ENCODE results near the gene CIB4.

DNA sequence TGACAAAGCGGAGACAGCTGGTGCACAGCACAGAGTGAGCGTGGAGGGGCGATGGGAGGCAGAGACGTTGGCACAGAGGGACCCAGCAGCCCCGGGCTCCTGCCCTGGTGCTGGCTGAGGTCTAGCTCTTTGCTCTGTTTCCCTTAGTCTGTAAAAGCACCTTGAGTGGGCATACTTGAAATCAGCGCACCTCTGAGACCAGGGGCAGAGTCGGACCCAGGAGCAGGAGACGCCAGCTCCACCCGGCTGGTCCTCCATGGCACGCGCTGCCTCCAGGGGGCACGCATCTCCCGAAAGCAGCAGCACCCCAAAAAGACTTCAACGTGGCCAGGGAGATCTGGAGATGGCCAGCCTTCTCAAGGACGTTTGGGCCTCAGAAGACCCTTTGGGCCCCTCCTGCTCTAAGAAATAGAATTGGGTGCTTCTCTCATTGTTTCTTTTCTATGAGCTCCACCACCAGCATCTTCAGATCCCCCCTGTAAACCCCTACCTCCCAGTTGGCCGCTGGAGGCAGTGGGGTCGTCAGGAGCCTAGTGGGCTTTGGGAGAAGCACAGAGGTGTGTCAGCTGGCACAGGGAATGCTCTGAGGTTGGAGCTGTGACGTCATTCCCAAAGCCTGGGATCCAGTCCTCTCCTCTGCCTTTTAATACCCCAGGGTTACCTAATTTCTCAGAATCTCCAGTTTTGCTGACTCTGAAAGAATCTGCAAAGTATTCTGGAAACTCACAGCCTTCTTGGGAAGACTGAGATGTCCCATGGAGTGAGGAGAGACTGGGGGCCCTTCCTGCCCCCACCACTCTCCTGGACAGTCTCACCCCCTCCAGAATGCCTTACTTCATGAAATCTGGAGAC, 58.9 kb downstream of the CIB4 start:
- TF ChIP-seq, protein P1, sequence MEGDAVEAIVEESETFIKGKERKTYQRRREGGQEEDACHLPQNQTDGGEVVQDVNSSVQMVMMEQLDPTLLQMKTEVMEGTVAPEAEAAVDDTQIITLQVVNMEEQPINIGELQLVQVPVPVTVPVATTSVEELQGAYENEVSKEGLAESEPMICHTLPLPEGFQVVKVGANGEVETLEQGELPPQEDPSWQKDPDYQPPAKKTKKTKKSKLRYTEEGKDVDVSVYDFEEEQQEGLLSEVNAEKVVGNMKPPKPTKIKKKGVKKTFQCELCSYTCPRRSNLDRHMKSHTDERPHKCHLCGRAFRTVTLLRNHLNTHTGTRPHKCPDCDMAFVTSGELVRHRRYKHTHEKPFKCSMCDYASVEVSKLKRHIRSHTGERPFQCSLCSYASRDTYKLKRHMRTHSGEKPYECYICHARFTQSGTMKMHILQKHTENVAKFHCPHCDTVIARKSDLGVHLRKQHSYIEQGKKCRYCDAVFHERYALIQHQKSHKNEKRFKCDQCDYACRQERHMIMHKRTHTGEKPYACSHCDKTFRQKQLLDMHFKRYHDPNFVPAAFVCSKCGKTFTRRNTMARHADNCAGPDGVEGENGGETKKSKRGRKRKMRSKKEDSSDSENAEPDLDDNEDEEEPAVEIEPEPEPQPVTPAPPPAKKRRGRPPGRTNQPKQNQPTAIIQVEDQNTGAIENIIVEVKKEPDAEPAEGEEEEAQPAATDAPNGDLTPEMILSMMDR (IDR thresholded peaks at IDR 0.05), result no peak
- TF ChIP-seq TP53 (CRISPR knock-in tag; IDR thresholded peaks at IDR 0.05) (no peak), ZNF423 (CRISPR knock-in tag; IDR thresholded peaks at IDR 0.05) (no peak), MYBL2 (CRISPR knock-in tag; IDR thresholded peaks at IDR 0.05) (no peak), ZNF232 (CRISPR knock-in tag; IDR thresholded peaks at IDR 0.05) (no peak), ZNF416 (CRISPR knock-in tag; IDR thresholded peaks at IDR 0.05) (no peak), ELF4 (CRISPR knock-in tag; IDR thresholded peaks at IDR 0.05; ENCODE audit: low read depth) (no peak), ZNF671 (CRISPR knock-in tag; IDR thresholded peaks at IDR 0.05) (no peak)
- TF ChIP-seq, protein P2, sequence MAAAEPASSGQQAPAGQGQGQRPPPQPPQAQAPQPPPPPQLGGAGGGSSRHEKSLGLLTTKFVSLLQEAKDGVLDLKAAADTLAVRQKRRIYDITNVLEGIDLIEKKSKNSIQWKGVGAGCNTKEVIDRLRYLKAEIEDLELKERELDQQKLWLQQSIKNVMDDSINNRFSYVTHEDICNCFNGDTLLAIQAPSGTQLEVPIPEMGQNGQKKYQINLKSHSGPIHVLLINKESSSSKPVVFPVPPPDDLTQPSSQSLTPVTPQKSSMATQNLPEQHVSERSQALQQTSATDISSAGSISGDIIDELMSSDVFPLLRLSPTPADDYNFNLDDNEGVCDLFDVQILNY (CRISPR knock-in tag; IDR thresholded peaks at IDR 0.05), result no peak
- TF ChIP-seq, protein P3, sequence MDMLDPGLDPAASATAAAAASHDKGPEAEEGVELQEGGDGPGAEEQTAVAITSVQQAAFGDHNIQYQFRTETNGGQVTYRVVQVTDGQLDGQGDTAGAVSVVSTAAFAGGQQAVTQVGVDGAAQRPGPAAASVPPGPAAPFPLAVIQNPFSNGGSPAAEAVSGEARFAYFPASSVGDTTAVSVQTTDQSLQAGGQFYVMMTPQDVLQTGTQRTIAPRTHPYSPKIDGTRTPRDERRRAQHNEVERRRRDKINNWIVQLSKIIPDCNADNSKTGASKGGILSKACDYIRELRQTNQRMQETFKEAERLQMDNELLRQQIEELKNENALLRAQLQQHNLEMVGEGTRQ (CRISPR knock-in tag; IDR thresholded peaks at IDR 0.05), result no peak
- TF ChIP-seq, protein P4, sequence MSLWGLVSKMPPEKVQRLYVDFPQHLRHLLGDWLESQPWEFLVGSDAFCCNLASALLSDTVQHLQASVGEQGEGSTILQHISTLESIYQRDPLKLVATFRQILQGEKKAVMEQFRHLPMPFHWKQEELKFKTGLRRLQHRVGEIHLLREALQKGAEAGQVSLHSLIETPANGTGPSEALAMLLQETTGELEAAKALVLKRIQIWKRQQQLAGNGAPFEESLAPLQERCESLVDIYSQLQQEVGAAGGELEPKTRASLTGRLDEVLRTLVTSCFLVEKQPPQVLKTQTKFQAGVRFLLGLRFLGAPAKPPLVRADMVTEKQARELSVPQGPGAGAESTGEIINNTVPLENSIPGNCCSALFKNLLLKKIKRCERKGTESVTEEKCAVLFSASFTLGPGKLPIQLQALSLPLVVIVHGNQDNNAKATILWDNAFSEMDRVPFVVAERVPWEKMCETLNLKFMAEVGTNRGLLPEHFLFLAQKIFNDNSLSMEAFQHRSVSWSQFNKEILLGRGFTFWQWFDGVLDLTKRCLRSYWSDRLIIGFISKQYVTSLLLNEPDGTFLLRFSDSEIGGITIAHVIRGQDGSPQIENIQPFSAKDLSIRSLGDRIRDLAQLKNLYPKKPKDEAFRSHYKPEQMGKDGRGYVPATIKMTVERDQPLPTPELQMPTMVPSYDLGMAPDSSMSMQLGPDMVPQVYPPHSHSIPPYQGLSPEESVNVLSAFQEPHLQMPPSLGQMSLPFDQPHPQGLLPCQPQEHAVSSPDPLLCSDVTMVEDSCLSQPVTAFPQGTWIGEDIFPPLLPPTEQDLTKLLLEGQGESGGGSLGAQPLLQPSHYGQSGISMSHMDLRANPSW (CRISPR knock-in tag; conservative IDR thresholded peaks at IDR 0.05; ENCODE audit: low read depth), result no peak
- TF ChIP-seq, protein P5, sequence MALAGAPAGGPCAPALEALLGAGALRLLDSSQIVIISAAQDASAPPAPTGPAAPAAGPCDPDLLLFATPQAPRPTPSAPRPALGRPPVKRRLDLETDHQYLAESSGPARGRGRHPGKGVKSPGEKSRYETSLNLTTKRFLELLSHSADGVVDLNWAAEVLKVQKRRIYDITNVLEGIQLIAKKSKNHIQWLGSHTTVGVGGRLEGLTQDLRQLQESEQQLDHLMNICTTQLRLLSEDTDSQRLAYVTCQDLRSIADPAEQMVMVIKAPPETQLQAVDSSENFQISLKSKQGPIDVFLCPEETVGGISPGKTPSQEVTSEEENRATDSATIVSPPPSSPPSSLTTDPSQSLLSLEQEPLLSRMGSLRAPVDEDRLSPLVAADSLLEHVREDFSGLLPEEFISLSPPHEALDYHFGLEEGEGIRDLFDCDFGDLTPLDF (CRISPR knock-in tag; IDR thresholded peaks at IDR 0.05), result no peak

Measured in WTC11 (cell line).